NOMO-1 treated with DMSO at 0.1 percent for 48 hours (cell line): ENCODE measurements around the gene RHOA.
"Not testable (repeated sequence)": the region's sequence is repeated elsewhere in the genome, so short reads cannot be mapped to it uniquely, and the experiment has no call there.

Experiments
- DNase-seq: peaks from one replicate; lab custom pipeline; 2025; ENCODE audit not compliant: unreplicated experiment; lab: John Stamatoyannopoulos, UW

RHOA gene

DNA sequence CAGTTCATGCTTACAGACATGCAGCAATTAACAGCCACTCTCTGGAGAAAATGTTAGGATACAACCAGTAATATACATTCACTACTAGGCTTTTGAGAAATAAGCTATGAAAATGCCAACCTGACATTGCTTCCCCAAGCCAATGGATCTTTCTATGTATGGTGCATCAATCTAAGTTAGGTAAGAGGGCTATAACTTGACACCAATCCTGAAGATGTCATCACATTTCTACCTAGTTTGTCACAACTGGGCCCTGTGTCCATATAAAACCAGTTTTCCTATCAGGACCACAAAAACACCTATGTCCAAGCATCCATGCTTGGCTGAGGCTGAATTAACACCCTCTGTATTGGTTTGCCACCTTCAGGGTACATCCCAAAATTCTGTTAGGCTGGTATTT lies 39.8 kb downstream of the RHOA start:
- DNase-seq: no peak

DNA sequence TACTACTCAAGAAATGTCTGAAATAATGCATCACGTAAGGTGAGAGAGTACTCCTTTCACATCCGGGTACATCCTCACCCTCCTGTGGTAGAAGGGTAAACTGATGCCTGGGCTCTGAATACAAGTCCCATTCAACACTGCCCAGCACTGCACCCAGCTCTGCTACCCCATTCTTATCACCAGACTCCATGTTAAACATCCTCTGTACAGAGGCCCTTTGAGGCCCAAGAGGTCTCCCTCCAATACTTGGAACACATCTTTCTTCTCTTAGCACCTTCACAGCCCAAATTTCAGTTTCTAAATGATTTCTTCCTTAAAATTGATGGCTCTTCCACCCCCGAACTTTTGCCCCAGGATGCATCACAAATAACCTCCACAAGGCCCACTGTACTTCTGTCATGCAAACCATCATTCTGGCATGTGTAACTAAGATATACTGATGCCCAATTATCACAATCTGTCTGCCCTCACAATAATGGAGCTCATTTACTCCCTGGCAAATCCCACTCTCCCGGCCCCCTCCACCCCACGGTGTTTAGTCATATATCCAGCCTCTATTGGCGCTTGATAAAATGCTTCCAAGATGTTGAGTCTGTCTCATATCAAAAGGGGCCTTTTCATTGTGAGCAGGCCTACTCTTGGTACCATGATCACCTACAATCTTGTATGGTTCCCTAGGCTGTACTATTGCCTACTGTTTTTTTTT lies 41.0 kb downstream of the RHOA start:
- no peak for DNase-seq

DNA sequence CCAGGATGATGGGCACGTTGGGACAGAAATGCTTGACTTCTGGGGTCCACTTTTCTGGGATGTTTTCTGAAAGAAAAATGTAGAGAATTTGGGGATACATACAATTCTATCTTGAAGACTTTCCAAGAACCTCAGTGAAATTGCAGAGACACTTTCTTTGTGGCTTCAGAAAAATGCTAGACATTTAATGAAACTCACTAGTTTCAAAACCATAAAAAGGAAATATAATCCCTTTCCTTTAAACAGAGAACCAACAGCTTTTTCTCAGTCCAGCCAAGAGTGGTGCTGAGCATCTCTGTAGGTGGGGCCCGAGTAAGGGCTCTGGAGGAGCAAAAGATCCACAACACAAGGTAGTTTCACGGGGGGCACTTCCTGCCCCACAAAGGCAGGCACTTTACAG lies 49.2 kb downstream of the RHOA start:
- DNase-seq: no peak

DNA sequence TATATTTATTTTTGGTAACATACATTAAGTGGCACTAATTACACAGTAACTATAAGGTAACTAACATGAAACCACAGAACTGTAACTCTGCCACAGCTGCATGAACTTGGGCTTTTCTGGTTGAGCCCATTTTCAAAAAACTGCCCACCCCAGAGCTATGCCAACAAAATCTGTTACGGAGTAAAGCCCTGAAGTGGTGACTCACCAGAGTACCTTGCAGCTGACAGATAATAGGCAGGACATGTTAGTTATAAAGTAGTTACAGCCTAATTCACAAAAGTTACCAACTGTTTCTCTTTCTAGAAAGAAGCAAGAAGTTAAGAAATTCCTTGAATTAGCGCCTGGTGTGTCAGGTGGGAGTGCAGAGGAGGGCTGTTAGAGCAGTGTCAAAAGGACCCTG lies 52.2 kb downstream of the RHOA start:
- DNase-seq: peak; percentile 16

DNA sequence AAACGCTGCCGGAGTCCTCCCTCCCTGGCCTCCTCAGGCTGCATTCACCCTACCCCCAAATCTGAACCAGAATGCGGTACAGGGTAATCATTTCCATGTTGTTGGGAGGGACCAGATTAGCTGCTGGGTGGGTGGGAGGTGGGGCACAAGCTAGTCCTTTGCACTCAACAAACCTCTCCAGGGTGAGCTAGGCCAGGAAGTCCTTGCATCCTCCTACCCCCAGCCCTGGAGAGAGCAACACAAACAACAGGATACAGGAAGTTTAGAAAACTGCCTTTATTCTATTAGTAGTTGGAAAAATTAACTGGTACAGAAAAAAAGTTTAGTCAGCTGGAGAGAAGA lies 52.9 kb downstream of the RHOA start:
- DNase-seq: no peak

DNA sequence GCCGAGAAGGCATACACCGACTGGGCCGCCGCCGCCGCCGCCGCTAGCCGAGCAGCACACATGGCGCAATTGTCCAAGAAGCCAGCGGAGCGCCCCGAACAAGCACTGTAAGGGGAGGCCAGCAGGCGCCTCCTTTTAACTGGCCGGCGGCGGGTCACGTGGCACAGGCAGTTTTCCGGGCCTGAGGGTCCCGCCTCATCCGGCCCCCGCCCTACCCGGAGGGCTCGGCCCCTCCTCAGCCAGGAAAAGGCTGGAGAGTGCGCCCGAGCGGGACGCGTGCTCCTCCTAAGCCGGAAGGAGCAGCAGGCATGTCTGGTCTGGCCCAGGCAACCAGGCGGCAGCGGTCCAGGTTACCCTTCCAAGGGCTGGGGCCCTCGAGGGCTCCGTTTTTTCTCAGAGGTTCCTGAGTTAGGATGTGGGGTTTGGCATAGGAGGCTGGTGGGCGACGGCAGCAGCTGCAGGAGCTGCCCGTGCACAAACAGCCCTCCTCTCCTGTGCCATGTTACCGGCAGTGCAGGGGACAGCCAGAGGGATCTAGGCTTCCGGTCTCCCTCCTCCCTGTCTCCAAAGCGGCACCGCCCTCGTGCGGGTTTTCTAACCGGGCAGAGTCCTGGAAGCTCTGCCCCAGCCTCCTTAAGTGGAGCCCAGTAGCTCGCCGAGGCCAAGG lies 53.4 kb downstream of the RHOA start, which contains the start of gene GPX1:
TSS of gene GPX1 (minus strand) at position 137 of the 667 bp plus-strand sequence. CDS start at position 62, 75 bp downstream.
- DNase-seq: peak; percentile 93

DNA sequence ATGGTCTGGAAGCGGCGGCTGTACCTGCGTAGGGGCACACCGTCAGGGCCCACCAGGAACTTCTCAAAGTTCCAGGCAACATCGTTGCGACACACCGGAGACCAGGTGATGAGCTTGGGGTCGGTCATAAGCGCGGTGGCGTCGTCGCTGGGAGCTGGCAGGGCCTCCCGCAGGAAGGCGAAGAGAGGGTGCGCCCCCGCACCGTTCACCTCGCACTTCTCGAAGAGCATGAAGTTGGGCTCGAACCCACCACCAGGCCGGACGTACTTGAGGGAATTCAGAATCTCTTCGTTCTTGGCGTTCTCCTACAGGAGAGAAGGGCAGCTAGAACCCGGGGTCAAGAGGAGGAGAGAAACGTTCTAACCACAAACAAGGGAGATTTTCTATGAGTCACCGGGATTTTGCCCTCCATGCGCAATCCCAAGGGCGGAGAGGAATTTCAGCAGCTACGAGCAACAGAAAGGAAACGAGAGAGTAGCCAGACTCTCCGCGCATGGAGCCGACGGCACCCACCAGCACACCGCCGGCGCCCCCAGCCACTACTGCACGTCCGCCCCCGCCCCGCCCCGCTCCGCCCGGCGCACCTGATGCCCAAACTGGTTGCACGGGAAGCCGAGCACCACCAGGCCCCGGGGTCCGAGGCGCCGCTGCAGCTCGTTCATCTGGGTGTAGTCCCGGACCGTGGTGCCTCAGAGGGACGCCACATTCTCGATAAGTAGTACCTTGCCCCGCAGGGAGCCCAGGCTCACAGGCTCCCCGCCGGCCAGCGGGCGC lies 54.1 kb downstream of the RHOA start:
- DNase-seq: peak; percentile 35

DNA sequence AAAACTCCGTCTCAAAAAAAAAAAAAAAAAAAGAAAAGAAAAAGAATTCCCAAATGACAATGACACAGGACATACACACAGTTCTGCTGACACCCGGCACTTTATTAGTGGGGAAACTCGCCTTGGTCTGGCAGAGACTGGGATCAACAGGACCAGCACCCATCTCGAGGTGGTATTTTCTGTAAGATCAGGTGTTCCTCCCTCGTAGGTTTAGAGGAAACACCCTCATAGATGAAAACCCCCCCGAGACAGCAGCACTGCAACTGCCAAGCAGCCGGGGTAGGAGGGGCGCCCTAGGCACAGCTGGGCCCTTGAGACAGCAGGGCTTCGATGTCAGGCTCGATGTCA lies 54.7 kb downstream of the RHOA start:
- DNase-seq: peak; percentile 10

DNA sequence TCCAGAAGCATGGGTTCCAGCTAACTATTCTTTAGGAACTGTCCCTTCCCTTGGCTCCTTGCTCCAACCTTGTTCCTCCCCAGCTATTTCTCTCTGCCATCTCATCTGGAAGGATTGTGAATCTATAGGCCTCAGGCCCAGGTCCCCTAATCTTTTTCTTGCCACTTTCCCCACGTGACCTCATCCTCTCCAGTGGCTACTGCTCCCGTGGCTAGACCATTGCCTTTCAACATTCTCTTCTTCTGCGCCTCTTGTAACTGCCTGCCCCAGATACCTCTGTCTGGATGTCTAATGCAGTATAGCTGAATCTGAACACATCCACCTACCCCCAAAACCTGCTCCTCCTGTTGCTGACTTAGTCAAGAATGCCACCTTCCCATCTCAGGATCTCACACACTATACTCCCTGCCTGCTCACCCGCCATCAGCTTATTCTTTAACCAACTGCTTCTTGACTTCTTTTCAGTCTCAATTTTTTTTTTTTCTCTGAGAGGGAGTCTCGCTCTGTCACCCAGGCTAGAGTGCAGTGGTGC lies 58.8 kb downstream of the RHOA start:
- peak; percentile 35 for DNase-seq

DNA sequence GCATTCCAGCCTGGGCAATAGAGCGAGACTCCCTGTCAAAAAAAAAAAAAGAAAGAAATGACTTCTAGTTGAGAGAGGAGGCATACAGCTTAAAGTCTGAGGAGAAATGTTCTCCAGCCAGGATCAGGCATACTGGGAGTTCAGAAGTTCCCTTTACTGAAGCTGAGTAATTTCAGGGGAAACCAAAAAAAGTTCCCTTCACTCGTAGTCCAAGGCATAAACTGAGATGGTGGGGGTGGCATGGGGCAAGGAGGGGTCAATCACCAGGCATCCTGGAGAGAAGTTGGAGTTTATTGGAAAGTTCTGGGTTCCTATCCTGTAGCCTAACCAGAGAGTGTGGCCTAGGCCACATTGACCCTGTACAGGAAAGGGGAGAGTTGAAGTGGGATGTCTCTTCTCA lies 59.5 kb downstream of the RHOA start:
- DNase-seq: no peak

DNA sequence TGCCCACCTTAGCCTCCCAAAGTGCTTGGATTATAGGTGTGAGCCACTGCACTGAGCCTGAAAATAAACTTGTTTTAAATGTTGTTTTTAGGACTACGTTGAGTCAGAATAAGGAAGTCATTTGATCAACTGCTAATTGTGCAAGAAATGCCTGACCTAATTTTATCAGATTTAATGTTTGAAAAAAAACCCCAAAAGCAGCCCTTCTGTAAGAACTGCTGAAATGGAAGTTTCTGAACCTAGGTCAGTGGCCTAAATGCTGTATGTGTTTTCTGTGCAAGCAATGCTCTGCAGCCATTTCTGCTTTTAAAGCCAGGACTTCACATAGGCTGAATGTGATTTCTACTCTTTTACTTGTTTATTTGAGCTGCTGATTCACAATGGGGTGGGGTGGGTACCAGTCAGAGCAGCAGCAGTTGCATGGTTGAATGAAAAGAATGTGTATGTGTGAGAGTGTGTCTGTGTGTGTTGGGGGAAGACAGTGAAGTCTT lies 60.2 kb downstream of the RHOA start:
- DNase-seq: peak; percentile 88

DNA sequence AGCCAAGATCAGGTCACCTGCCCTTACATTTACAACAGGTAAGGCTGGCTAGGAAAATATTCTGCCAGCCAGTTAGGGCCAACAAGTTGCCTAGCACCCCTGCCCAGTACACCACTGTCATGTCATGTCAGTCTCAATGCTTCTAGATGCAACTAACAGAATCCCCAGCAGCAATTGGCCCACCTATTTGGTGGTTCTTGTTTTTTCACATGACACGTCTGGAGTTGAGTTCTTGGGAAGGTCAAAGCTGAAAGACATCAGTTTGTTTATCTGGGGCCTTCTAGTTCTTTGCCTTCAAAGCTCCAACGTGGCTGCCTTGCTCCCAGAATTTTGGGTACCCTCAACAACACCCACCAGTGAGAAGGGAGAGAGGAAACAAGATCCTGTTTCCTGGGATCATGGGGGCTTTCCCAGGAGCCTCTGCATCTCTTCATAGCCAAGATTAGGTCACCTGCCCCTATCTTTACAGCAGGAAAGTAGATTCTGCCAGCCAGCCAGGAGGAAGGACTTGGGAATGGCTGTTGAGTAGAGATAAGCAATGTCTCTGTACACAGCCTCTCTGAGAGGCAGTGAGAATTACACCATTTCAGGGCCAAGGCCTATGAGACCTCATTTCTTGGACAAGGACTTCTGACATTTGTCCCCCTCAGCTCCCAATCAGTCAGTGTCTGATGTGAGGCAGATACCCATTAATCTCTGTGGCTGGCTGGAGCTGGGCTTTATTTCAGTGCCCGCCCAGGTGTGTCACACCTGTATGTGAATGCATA lies 62.2 kb downstream of the RHOA start:
- no peak for DNase-seq

DNA sequence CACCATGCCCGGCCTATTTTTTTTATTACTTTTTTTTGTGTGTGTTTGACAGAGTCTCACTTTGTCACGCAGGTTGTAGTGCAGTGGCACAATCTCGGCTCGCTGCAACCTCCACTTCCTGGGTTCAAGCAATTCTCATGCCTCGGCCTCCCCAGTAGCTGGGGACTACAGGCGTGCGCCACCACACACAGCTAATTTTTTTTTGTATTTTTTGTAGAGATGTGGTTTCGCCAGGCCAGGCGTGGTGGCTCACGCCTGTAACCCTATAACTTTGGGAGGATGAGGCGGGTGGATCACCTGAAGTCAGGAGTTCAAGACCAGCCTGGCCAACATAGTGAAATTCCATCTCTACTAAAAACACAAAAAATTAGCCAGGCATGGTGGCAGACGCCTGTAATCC lies 63.4 kb downstream of the RHOA start:
- DNase-seq: not testable (repeated sequence)

DNA sequence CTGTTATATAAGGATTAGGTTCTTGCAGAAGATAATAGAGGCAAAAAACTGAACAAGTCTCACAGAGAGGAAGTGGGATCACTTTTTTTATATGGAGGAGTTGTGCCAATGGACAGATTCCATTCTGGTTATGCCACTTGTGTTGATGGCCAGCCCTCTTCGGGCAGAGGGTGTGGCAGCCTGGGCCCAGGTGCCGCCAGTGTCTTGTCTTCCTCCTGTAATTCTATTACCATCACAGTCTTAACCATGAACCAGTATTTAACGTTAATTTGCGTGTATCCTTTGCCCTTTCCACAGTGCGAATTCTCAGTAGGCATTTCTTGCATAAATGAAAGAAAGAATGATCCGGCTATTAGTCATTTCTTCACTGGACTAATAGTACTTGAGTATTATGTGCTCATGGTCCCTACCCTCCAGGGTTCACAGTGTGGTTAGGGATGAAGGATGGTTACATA lies 65.0 kb downstream of the RHOA start:
- peak; percentile 8 for DNase-seq

DNA sequence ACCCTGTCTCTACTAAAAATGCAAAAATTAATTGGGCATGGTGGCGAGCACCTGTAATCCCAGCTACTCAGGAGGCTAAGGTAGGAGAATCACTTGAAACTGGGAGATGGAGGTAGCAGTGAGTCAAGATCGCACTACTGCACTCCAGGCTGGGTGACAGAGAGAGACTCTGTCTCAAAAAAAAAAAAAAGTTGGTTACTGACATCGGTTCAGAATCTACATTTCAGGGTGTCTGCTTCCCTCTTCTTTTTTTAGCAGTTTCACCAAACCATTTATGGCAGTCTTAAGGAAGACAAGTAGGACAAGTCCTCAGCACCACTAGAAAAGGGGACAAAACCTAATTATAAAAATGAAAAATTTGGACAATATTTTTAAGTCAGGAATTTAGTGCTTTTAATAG lies 68.6 kb downstream of the RHOA start:
- peak; percentile 76 for DNase-seq

DNA sequence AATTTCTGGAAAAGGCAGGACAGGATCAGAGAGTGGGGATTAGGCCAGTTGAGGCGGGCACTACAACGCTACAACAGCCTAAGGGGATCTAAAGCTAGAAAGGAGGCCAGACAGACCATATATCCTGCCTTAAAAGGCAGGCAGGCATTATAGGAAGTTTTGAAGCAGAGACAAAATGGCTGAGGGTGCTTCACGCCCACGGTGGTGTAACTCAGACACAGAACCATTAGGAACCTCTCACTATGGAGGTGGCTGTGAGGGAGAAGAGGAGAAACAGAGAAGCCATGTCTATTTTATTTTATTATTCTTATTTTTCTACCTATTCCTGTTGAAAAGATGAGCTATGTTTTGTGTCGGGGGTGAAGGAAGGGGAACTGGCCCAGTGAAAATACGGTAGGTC lies 69.8 kb downstream of the RHOA start:
- no peak for DNase-seq

DNA sequence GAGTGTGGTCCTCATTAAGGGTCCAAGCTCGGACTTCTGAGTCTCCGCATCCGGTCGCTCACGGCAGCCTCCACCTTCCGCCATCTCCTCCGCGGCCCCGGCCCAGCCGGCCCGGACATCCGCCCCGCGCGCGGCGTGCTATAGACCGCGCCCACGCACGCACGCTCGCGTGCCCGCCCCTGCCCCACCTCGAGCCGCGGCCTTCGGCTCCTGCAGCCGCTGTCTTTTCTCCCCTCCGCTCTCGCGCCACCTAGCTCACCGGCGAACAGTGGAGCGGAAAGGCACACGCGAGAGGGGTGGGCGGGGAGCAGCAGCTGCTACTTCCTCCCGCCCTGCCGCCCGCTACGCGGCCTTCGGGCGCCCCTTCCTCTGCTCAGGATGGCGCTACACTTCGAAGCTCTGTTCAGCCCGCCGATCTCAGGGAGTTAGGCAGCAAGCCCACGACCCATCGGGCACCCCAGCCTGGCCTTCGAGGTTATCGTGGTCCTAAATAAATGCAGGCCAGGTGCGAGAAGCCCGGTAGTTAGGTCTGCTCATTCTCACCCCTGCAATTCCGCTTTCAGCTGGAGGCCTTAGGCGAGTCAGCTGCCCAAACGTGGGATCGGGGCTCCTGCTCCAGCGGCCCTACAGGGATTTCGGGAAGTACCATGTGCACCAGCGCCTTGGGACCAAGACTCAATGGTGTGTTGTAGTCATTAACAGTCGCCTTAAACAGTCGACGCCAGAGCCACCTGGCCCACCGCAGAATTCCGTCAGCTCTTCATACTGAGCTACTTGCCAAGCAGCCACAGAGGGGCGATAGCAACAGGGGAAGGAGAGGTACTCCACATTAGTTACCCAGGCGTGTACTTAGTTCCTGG lies 71.6 kb downstream of the RHOA start, which contains the start of gene USP4:
TSS of gene USP4 (minus strand) at position 113 of the 860 bp plus-strand sequence. CDS start at position 84, 29 bp downstream.
- peak; percentile 96 for DNase-seq

DNA sequence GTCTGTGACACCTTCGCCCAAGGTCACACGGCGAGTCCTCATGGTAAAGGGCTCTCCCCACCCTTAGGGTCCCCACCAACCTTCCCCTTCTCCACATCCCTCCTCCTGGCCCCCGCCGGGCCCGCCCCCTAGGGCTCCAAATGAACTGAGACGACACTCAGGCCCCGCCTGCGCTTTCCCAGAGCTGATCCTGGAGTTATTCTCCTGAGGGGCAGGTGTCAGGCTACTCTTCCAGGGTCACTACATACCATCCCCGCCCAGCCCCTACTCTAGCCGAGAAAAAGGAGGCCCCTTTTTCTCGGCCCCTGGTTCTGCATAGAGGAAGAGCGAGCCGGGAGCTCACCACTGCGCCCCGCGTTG lies 72.2 kb downstream of the RHOA start:
- DNase-seq: no peak

DNA sequence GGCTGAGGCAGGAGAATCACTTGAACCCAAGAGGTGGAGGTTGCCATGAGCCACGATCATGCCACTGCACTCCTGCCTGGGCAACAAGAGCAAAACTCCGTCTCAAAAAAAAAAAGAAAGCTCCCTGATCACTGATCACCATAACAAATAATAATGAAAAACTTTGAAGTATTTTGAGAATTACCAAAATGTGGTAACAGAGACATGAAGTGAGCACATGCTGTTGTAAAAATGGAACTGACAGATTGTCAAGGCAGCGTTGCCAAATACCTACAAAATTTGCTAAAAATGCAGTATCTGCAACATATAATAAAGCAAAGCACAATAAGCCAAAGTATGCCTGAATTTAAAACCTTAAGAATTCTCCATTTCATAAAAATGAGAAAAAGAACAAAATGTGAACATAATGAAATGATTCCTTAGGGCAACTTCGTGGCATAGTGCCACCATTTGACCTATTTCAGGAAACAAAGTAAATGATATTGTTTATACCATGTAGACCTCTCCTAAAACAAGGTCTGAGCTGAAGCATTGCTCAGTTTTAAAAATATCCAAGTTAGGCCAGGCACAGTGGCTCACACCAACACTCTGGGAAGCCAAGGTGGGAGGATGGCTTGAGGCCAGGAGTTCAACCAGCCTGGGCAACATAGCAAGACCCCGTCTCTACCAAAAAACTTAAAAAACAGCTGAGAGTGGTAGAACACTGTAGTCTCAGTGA lies 77.7 kb downstream of the RHOA start:
- DNase-seq: no peak
